ENCODE data around the gene PNPLA6. TPM values are rescaled to one million over a fixed set of nuclear protein-coding genes. Genes with fewer than 3 reads are reported as not detected.

PNPLA6 gene
- total RNA-seq, 1 donor from 2014 or later = 43.5 TPM

- no peak for DNase-seq
Observed at GRCh38 chr19:7602935-7603497, 67.5 kb downstream of the PNPLA6 start.

- DNase-seq = no peak
Observed at GRCh38 chr19:7603919-7604318, 68.4 kb downstream of the PNPLA6 start.

GRCh38 chr19:7605490-7606222 lies 70.1 kb downstream of the PNPLA6 start:
- no peak for DNase-seq

GRCh38 chr19:7606289-7606688 lies 70.8 kb downstream of the PNPLA6 start:
- no peak for DNase-seq

GRCh38 chr19:7607212-7607873 lies 71.8 kb downstream of the PNPLA6 start:
- no peak for DNase-seq

GRCh38 chr19:7607874-7608560 lies 72.5 kb downstream of the PNPLA6 start:
- no peak for DNase-seq

GRCh38 chr19:7610491-7611240 lies 75.1 kb downstream of the PNPLA6 start:
- DNase-seq = no peak

Small RNA genes within 50 kb of the gene (small RNA-seq; reads per million reads assigned to genes)
- not detected for gene AC008878.2 (ENCODE audit: low replicate concordance)

Other genes with a start within 250 kb of the PNPLA6 start
- 54.2 TPM for gene INSR, start 241.3 kb upstream of the PNPLA6 start, total RNA-seq
- gene ARHGEF18, start 186.8 kb upstream of the PNPLA6 start, total RNA-seq = 23.6 TPM
- gene PEX11G, start 46.7 kb upstream of the PNPLA6 start, total RNA-seq = 6.1 TPM
- gene ZNF358, start 19.6 kb upstream of the PNPLA6 start, total RNA-seq = 24.2 TPM
- 4.2 TPM for gene MCOLN1, start 13.1 kb upstream of the PNPLA6 start, total RNA-seq
- 7.0 TPM for gene CAMSAP3, start 60.1 kb downstream of the PNPLA6 start, total RNA-seq
- 32.7 TPM for gene XAB2, start 93.8 kb downstream of the PNPLA6 start, total RNA-seq
- 20.4 TPM for gene PET100, start 94.1 kb downstream of the PNPLA6 start, total RNA-seq
- gene PCP2, start 98.0 kb downstream of the PNPLA6 start, total RNA-seq = not detected
- gene STXBP2, start 101.4 kb downstream of the PNPLA6 start, total RNA-seq = 19.1 TPM
- 1.5 TPM for gene RETN, start 133.3 kb downstream of the PNPLA6 start, total RNA-seq
- not detected for gene MCEMP1, start 141.4 kb downstream of the PNPLA6 start, total RNA-seq
- gene TRAPPC5, start 145.1 kb downstream of the PNPLA6 start, total RNA-seq = 26.7 TPM
- gene FCER2, start 166.4 kb downstream of the PNPLA6 start, total RNA-seq = not detected
- gene CLEC4G, start 196.4 kb downstream of the PNPLA6 start, total RNA-seq = not detected
- 2.7 TPM for gene CD209, start 211.8 kb downstream of the PNPLA6 start, total RNA-seq
- gene CLEC4M, start 227.5 kb downstream of the PNPLA6 start, total RNA-seq = not detected

Data from tongue (tissue), 3 donors.